B cell (primary cell): Measurements from ENCODE around the gene ROR2. TPM values are rescaled to one million over a fixed set of nuclear protein-coding genes. Genes with fewer than 3 reads are reported as not detected.

Source experiments
- ATAC-seq: fragments of 200-7000 bp; cut with Tn5 transposase; one replicate; pipeline ENCODE4 v1.10.0; 2021; ENCODE audit warnings: low read depth, mild to moderate bottlenecking, moderate number of reproducible peaks, moderate library complexity
- CTCF ChIA-PET: fragments of 350-600 bp; sonication (Branson Sonifier 250); formaldehyde crosslinking; loops from one replicate; lab custom pipeline; 2021; ENCODE audit warnings: antibody characterized with exemption, inconsistent platforms; lab: Charles Lee
- POLR2A ChIA-PET: fragments of 350-600 bp; sonication (Branson Sonifier 250); formaldehyde crosslinking; loops from one replicate; lab custom pipeline; 2021; ENCODE audit warnings: antibody characterized with exemption; lab: Charles Lee
- DNase-seq: peaks from one replicate; pipeline ENCODE4 v3.0.0; 2013
- H2AFZ ChIP-seq: 2 replicates; pipeline ENCODE4 v1.6.1; 2012; ENCODE audit warnings: mild to moderate bottlenecking, low read depth, low read length; ENCODE audit not compliant: insufficient read depth, poor library complexity, severe bottlenecking
- H3K27ac ChIP-seq, 2 donors: 1 replicate in 1 of 2; 2 replicates in 1 of 2; pipeline ENCODE4 v1.5.1; 2012 to 2013; ENCODE audit warnings: low read length in 2 of 2, mild to moderate bottlenecking in 2 of 2, moderate library complexity in 1 of 2
- H3K27me3 ChIP-seq, 4 experiments: fragments of 200-600 bp in 1 of 4; sonication (generic) in 1 of 4; replicated peaks in 1 of 4; 1 replicate in 2 of 4; 2 replicates in 2 of 4; pipeline versions ENCODE4 v1.6.1 to v1.7.0; 2013 to 2016; ENCODE audit warnings: low read length in 3 of 4, mild to moderate bottlenecking in 2 of 4, mixed read lengths in 1 of 4, moderate library complexity in 1 of 4; ENCODE audit not compliant: insufficient read depth in 4 of 4, control insufficient read depth in 3 of 4; ENCODE audit errors: control extremely low read depth in 1 of 4
- H3K36me3 ChIP-seq, 2 experiments: replicated peaks in 1 of 2; 1 replicate in 1 of 2; 2 replicates in 1 of 2; pipeline versions ENCODE4 v1.6.1 to v1.7.1; 2013; ENCODE audit warnings: low read length in 1 of 2; ENCODE audit not compliant: insufficient read depth in 2 of 2, control insufficient read depth in 1 of 2; ENCODE audit errors: control extremely low read depth in 1 of 2, extremely low read depth in 1 of 2
- H3K4me1 ChIP-seq, 2 donors: fragments of 200-600 bp in 1 of 2; sonication (generic) in 1 of 2; 1 replicate in 1 of 2; 2 replicates in 1 of 2; pipeline versions ENCODE4 v1.5.1 to v1.6.1; 2013 to 2017; ENCODE audit warnings: low read length in 2 of 2; ENCODE audit not compliant: control insufficient read depth in 2 of 2, insufficient read depth in 2 of 2
- H3K4me2 ChIP-seq: replicated peaks from 2 replicates; pipeline ENCODE3; 2012; ENCODE audit warnings: mild to moderate bottlenecking, low read depth, low read length; ENCODE audit not compliant: poor library complexity, severe bottlenecking
- H3K4me3 ChIP-seq, 5 experiments: fragments of 200-600 bp in 1 of 5; sonication (generic) in 1 of 5; 1 replicate in 3 of 5; 2 replicates in 2 of 5; pipeline versions ENCODE4 v1.5.1 to v1.7.0; 2011 to 2016; ENCODE audit warnings: low read length in 4 of 5, mild to moderate bottlenecking in 4 of 5, low read depth in 2 of 5, control low read depth in 1 of 5, moderate library complexity in 1 of 5; ENCODE audit not compliant: insufficient read depth in 1 of 5; ENCODE audit errors: control extremely low read depth in 1 of 5, extremely low read depth in 1 of 5
- H3K79me2 ChIP-seq: fragments of 200-600 bp; sonication (generic); one replicate; pipeline ENCODE4 v1.6.0; 2016; ENCODE audit warnings: low read length; ENCODE audit not compliant: control insufficient read depth, insufficient read depth
- H3K9ac ChIP-seq: fragments of 200-600 bp; sonication (generic); 2 replicates; pipeline ENCODE4 v1.6.1; 2017; ENCODE audit warnings: mild to moderate bottlenecking, low read length, moderate library complexity
- H3K9me3 ChIP-seq, 3 donors: one replicate each; pipeline versions ENCODE4 v1.6.1 to v1.7.1; 2013; ENCODE audit warnings: low read length in 2 of 3; ENCODE audit not compliant: control insufficient read depth in 2 of 3, insufficient read depth in 1 of 3; ENCODE audit errors: control extremely low read depth in 1 of 3
- H4K20me1 ChIP-seq: 2 replicates; pipeline ENCODE4 v1.6.0; 2012; ENCODE audit warnings: mild to moderate bottlenecking, low read length; ENCODE audit not compliant: insufficient read depth, control insufficient read depth, poor library complexity, severe bottlenecking
- H3K27ac Mint-ChIP-seq: one replicate; pipeline ENCODE4 v1.8.0; 2021; ENCODE audit warnings: mixed read lengths
- H3K27me3 Mint-ChIP-seq: one replicate; pipeline ENCODE4 v1.8.0; 2021; ENCODE audit warnings: mixed read lengths
- H3K4me1 Mint-ChIP-seq: one replicate; pipeline ENCODE4 v1.8.0; 2021; ENCODE audit warnings: mixed read lengths
- H3K4me3 Mint-ChIP-seq: one replicate; pipeline ENCODE4 v1.8.0; 2021; ENCODE audit warnings: mixed read lengths
- H3K9me3 Mint-ChIP-seq: one replicate; pipeline ENCODE4 v1.8.0; 2022; ENCODE audit warnings: mixed read lengths; ENCODE audit not compliant: insufficient read depth
- EZH2 ChIP-seq: IDR thresholded peaks from 2 replicates; pipeline ENCODE4 v1.6.1; 2012; ENCODE audit warnings: borderline replicate concordance, low read depth, mild to moderate bottlenecking, moderate library complexity, low read length; ENCODE audit not compliant: insufficient read depth, poor library complexity, severe bottlenecking
- WGBS: methylation state at CpG from one replicate; pipeline ENCODE4 v1.1.5; 2013; ENCODE audit warnings: missing lambda C conversion rate; ENCODE audit not compliant: insufficient coverage; 5-methylcytosine and 5-hydroxymethylcytosine counted together
- intact Hi-C: fragments of 100-400 bp; cut with micrococcal nuclease; formaldehyde crosslinking; loops from one replicate; pipeline ENCODE4 v1.10.0; 2022
- polyA plus RNA-seq: library from polyadenylated mRNA; depleted of rRNA; stranded (reverse); fragments of >200 nt; gene quantifications from 2 replicates; pipeline ENCODE4 v1.2.3, GENCODE V29; 2012
- total RNA-seq, 2 donors: library from RNA; stranded (reverse); fragments of 120-200 nt in 1 of 2; gene quantifications; 1 replicate in 1 of 2; 2 replicates in 1 of 2; pipeline versions ENCODE4 v1.2.3 to v1.2.4, GENCODE V29; 2013 to 2022
- TF ChIP-seq, protein P1 (sequence below): fragments of 200-600 bp; IDR thresholded peaks from one replicate; pipeline ENCODE4 v1.8.0; 2022; ENCODE audit warnings: antibody characterized with exemption, mild to moderate bottlenecking

ROR2 gene
- total and polyA plus RNA-seq, 2 donors (not counting 1 experiment from before 2014, with no cell fraction given), result 0.21 to 0.49 TPM

DNA sequence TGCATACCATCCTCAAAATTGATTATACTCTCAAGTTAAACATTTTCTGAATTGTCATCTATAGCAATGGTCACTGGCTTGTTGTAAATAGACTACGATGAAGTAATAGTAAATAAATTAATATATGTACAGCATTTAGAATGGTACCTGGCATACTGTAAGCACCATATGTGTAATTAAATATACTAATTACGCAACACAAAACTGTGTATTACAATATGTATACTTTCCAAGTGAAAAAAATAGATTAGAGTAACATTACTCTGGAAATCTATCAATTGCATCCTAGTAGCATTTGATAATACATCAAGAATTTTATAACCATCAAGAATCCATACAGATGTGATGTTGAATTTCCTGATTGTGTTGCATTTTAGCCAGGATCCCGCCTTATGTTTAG is 17.2 kb upstream of the ROR2 start:
- Histone ChIP-seq H2AFZ (no peak overlapping the region), H3K27ac (no peak overlapping the region), H3K27me3 (peaks cover 0 to 11% (median 5%) of the 10 kb centered on the region in 4 experiments), H3K9ac (no peak overlapping the region), H3K36me3 (no peaks in the 10 kb centered on the region), H3K9me3 (peaks cover 0 to 6% (median 0%) of the 10 kb centered on the region in 3 donors), H4K20me1 (no peaks in the 10 kb centered on the region), H3K4me3 (no peak overlapping the region), H3K4me2 (no peak overlapping the region), H3K4me1 (no peaks in the 10 kb centered on the region), H3K79me2 (no peaks in the 10 kb centered on the region)
- peaks cover 23% of the 10 kb centered on the region for H3K27me3 Mint-ChIP-seq
- no peak overlapping the region for H3K27ac Mint-ChIP-seq
- WGBS, result no CpG with 5 or more reads among the region's 3 CpGs
- CTCF ChIA-PET, result no interaction called here
- H3K4me1 Mint-ChIP-seq, result no peaks in the 10 kb centered on the region
- POLR2A ChIA-PET, result no interaction called here
- no peak overlapping the region for H3K4me3 Mint-ChIP-seq
- no peaks in the 10 kb centered on the region for H3K9me3 Mint-ChIP-seq
- no peak for ATAC-seq
- intact Hi-C loops, result no loop called here
- TF ChIP-seq, protein P1, sequence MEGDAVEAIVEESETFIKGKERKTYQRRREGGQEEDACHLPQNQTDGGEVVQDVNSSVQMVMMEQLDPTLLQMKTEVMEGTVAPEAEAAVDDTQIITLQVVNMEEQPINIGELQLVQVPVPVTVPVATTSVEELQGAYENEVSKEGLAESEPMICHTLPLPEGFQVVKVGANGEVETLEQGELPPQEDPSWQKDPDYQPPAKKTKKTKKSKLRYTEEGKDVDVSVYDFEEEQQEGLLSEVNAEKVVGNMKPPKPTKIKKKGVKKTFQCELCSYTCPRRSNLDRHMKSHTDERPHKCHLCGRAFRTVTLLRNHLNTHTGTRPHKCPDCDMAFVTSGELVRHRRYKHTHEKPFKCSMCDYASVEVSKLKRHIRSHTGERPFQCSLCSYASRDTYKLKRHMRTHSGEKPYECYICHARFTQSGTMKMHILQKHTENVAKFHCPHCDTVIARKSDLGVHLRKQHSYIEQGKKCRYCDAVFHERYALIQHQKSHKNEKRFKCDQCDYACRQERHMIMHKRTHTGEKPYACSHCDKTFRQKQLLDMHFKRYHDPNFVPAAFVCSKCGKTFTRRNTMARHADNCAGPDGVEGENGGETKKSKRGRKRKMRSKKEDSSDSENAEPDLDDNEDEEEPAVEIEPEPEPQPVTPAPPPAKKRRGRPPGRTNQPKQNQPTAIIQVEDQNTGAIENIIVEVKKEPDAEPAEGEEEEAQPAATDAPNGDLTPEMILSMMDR, result no peak
- no peak for TF ChIP-seq EZH2
- DNase-seq, result no peak

DNA sequence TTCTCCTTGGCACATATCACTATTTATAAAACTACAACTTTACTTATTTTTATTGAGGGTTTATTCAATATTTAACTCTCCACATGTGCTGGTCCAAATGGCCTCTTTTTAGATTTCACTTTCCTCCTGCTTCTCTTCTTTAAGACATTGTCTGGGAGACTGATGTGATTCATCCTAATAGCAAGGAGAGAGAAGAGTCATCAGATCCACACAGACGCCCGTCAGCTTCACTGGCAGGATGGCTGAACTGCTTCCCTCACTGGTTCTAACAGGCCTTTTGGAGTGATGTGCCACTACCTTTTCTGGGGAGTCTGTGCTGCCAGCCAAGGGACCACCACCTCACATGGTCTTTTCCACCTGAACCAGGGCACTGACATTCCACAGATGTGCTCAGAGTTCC is 16.5 kb upstream of the ROR2 start:
- H4K20me1 ChIP-seq, result no peaks in the 10 kb centered on the region
- H3K4me1 ChIP-seq, result no peaks in the 10 kb centered on the region
- H3K4me1 Mint-ChIP-seq, result no peaks in the 10 kb centered on the region
- H3K4me2 ChIP-seq, result no peak overlapping the region
- H3K27me3 ChIP-seq, result peaks cover 0 to 11% (median 5%) of the 10 kb centered on the region in 4 experiments
- no peak overlapping the region for H3K9ac ChIP-seq
- intact Hi-C loops, result no loop called here
- ATAC-seq (no peak), DNase-seq (no peak)
- peaks cover 0 to 6% (median 0%) of the 10 kb centered on the region in 3 donors for H3K9me3 ChIP-seq
- 100% methylated on average over 2 of the region's 2 CpGs for WGBS
- H3K27ac ChIP-seq, result no peak overlapping the region
- H2AFZ ChIP-seq, result no peak overlapping the region
- H3K27ac Mint-ChIP-seq, result no peak overlapping the region
- H3K4me3 ChIP-seq, result no peak overlapping the region
- no peaks in the 10 kb centered on the region for H3K9me3 Mint-ChIP-seq
- no peaks in the 10 kb centered on the region for H3K36me3 ChIP-seq
- H3K4me3 Mint-ChIP-seq, result no peak overlapping the region
- ChIA-PET POLR2A (no interaction called here), CTCF (no interaction called here)
- H3K27me3 Mint-ChIP-seq, result peaks cover 25% of the 10 kb centered on the region
- no peaks in the 10 kb centered on the region for H3K79me2 ChIP-seq
- TF ChIP-seq EZH2, result no peak
- TF ChIP-seq, protein P1, result no peak
